Activated CD8-positive, alpha-beta T cell treated with anti-CD3 and anti-CD28 coated beads for 36 hours (primary cell): Measurements from ENCODE around the gene SORCS3. TPM values are rescaled to one million over a fixed set of nuclear protein-coding genes. Genes with fewer than 3 reads are reported as not detected.

Experiments used
- ATAC-seq: fragments of 200-7000 bp; cut with Tn5 transposase; one replicate; pipeline ENCODE4 v1.10.0; 2021; ENCODE audit warnings: mild to moderate bottlenecking, moderate library complexity
- CTCF ChIA-PET: fragments of 350-600 bp; sonication (Branson Sonifier 250); formaldehyde crosslinking; loops from one replicate; lab custom pipeline; 2021; ENCODE audit warnings: antibody characterized with exemption; lab: Charles Lee
- POLR2A ChIA-PET: fragments of 350-600 bp; sonication (Branson Sonifier 250); formaldehyde crosslinking; loops from one replicate; lab custom pipeline; 2021; ENCODE audit warnings: antibody characterized with exemption; lab: Charles Lee
- DNase-seq: peaks from one replicate; pipeline ENCODE4 v3.0.0-alpha.2; 2020
- H3K27ac Mint-ChIP-seq: one replicate; pipeline ENCODE4 v1.8.0; 2021; ENCODE audit warnings: mild to moderate bottlenecking, mixed read lengths
- H3K27me3 Mint-ChIP-seq: one replicate; pipeline ENCODE4 v1.8.0; 2021; ENCODE audit warnings: mixed read lengths
- H3K36me3 Mint-ChIP-seq: one replicate; pipeline ENCODE4 v1.8.0; 2021; ENCODE audit warnings: low read depth, mixed read lengths
- H3K4me1 Mint-ChIP-seq: one replicate; pipeline ENCODE4 v1.8.0; 2021; ENCODE audit warnings: low read depth, mixed read lengths
- H3K4me3 Mint-ChIP-seq: one replicate; pipeline ENCODE4 v1.8.0; 2021; ENCODE audit warnings: mild to moderate bottlenecking, moderate library complexity, mixed read lengths
- H3K9me3 Mint-ChIP-seq: one replicate; pipeline ENCODE4 v1.8.0; 2021; ENCODE audit warnings: mixed read lengths
- CTCF ChIP-seq: fragments of 200-600 bp; IDR thresholded peaks from one replicate; pipeline ENCODE4 v1.8.0; 2022; ENCODE audit warnings: antibody characterized with exemption, mild to moderate bottlenecking
- intact Hi-C: fragments of 100-400 bp; cut with micrococcal nuclease; formaldehyde crosslinking; loops from one replicate; pipeline ENCODE4 v1.10.0; 2022
- total RNA-seq, 2 experiments: library from RNA; stranded (reverse); gene quantifications; one replicate each; pipeline ENCODE4 v1.2.3, GENCODE V29; 2021

Gene SORCS3
- total RNA-seq, 2 experiments from 2014 or later = not detected

- intact Hi-C loops = no loop called here
- CTCF ChIA-PET = no interaction called here
- no peaks in the 10 kb centered on the region for H3K36me3 Mint-ChIP-seq
These were observed 360.2 kb downstream of the SORCS3 start for GRCh38 chr10:105001269-105001668.

GRCh38 chr10:105010411-105011121 lies 369.5 kb downstream of the SORCS3 start:
- Mint-ChIP-seq H3K36me3 (no peaks in the 10 kb centered on the region), H3K27me3 (peaks cover 1% of the 10 kb centered on the region), H3K9me3 (peaks cover 3% of the 10 kb centered on the region), H3K4me1 (no peaks in the 10 kb centered on the region), H3K4me3 (no peak overlapping the region), H3K27ac (no peak overlapping the region)
- ATAC-seq = no peak
- POLR2A ChIA-PET = no interaction called here
- CTCF ChIA-PET = no interaction called here
- intact Hi-C loops = no loop called here
- no peak for TF ChIP-seq CTCF
- no peak for DNase-seq

More at GRCh38 chr10:105001269-105001668, 360.2 kb downstream of the SORCS3 start:
- peaks cover 2% of the 10 kb centered on the region for H3K9me3 Mint-ChIP-seq
- H3K27me3 Mint-ChIP-seq = peaks cover 6% of the 10 kb centered on the region
- H3K4me3 Mint-ChIP-seq = no peak overlapping the region
- POLR2A ChIA-PET = no interaction called here
- H3K27ac Mint-ChIP-seq = no peak overlapping the region
- DNase-seq (no peak), ATAC-seq (no peak)
- H3K4me1 Mint-ChIP-seq = no peaks in the 10 kb centered on the region
- no peak for TF ChIP-seq CTCF

- Mint-ChIP-seq H3K9me3 (peaks cover 3% of the 10 kb centered on the region), H3K36me3 (no peaks in the 10 kb centered on the region), H3K4me3 (no peak overlapping the region), H3K27ac (no peak overlapping the region), H3K4me1 (peaks cover 10% of the 10 kb centered on the region), H3K27me3 (no peaks in the 10 kb centered on the region)
- intact Hi-C loops = no loop called here
- ATAC-seq (peak; percentile 95), DNase-seq (peak; percentile 52)
- POLR2A ChIA-PET = no interaction called here
- CTCF ChIA-PET = no interaction called here
- TF ChIP-seq CTCF = no peak
These were observed 376.0 kb downstream of the SORCS3 start for GRCh38 chr10:105017116-105017515.

- Mint-ChIP-seq H3K4me1 (peaks cover 10% of the 10 kb centered on the region), H3K9me3 (peaks cover 3% of the 10 kb centered on the region), H3K27me3 (no peaks in the 10 kb centered on the region), H3K36me3 (no peaks in the 10 kb centered on the region), H3K4me3 (no peak overlapping the region), H3K27ac (no peak overlapping the region)
- intact Hi-C loops = no loop called here
- DNase-seq (no peak), ATAC-seq (no peak)
- POLR2A ChIA-PET = no interaction called here
- no peak for TF ChIP-seq CTCF
- CTCF ChIA-PET = no interaction called here
These were observed 376.6 kb downstream of the SORCS3 start for GRCh38 chr10:105017691-105018090.

- DNase-seq (no peak), ATAC-seq (no peak)
- no peak for TF ChIP-seq CTCF
- Mint-ChIP-seq H3K27ac (no peak overlapping the region), H3K27me3 (no peaks in the 10 kb centered on the region), H3K9me3 (no peaks in the 10 kb centered on the region), H3K36me3 (no peaks in the 10 kb centered on the region), H3K4me3 (no peak overlapping the region), H3K4me1 (peaks cover 4% of the 10 kb centered on the region)
- ChIA-PET POLR2A (no interaction called here), CTCF (no interaction called here)
- intact Hi-C loops = no loop called here
These were observed 382.4 kb downstream of the SORCS3 start for GRCh38 chr10:105023211-105024111.
